GM15510 (cell line): Measurements from ENCODE around the gene MINDY4.

Source experiments
- POLR2A ChIP-seq: IDR thresholded peaks from 3 replicates; pipeline ENCODE4 v1.6.1; 2011; ENCODE audit warnings: borderline replicate concordance; ENCODE audit not compliant: insufficient read length; ENCODE audit errors: extremely low read depth

Gene MINDY4

GRCh38 chr7:30911561-30911969, 140.3 kb downstream of the MINDY4 start, which contains the start of gene AQP1:
Gene AQP1 (plus strand): TSS chr7:30911853. CDS start chr7:30911910, 57 bp downstream.
- TF ChIP-seq POLR2A, result no peak

- no peak for TF ChIP-seq POLR2A
Observed at GRCh38 chr7:30912021-30912730, 141.0 kb downstream of the MINDY4 start.

GRCh38 chr7:30912731-30912985, 141.4 kb downstream of the MINDY4 start:
- no peak for TF ChIP-seq POLR2A

GRCh38 chr7:30912986-30913811, 142.0 kb downstream of the MINDY4 start:
- TF ChIP-seq POLR2A, result no peak

GRCh38 chr7:30913821-30914515, 142.8 kb downstream of the MINDY4 start:
- TF ChIP-seq POLR2A, result no peak

GRCh38 chr7:30914596-30914995, 143.4 kb downstream of the MINDY4 start:
- no peak for TF ChIP-seq POLR2A

GRCh38 chr7:30915005-30915601, 143.9 kb downstream of the MINDY4 start:
- no peak for TF ChIP-seq POLR2A

- no peak for TF ChIP-seq POLR2A
Observed at GRCh38 chr7:30915751-30916150, 144.5 kb downstream of the MINDY4 start.

GRCh38 chr7:30916255-30916654, 145.0 kb downstream of the MINDY4 start:
- no peak for TF ChIP-seq POLR2A

GRCh38 chr7:30916767-30917166, 145.6 kb downstream of the MINDY4 start:
- no peak for TF ChIP-seq POLR2A

GRCh38 chr7:30917216-30917893, 146.1 kb downstream of the MINDY4 start:
- TF ChIP-seq POLR2A, result no peak

GRCh38 chr7:30918676-30919075, 147.5 kb downstream of the MINDY4 start:
- TF ChIP-seq POLR2A, result no peak

- no peak for TF ChIP-seq POLR2A
Observed at GRCh38 chr7:30920021-30920583, 148.9 kb downstream of the MINDY4 start.
